NCI-H524 (cell line): ENCODE measurements around the gene OR10A6.

Experiments used
- DNase-seq, 2 experiments: peaks; one replicate each; lab custom pipeline; 2025; lab: John Stamatoyannopoulos, UW

OR10A6 gene, protein sequence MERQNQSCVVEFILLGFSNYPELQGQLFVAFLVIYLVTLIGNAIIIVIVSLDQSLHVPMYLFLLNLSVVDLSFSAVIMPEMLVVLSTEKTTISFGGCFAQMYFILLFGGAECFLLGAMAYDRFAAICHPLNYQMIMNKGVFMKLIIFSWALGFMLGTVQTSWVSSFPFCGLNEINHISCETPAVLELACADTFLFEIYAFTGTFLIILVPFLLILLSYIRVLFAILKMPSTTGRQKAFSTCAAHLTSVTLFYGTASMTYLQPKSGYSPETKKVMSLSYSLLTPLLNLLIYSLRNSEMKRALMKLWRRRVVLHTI

DNA sequence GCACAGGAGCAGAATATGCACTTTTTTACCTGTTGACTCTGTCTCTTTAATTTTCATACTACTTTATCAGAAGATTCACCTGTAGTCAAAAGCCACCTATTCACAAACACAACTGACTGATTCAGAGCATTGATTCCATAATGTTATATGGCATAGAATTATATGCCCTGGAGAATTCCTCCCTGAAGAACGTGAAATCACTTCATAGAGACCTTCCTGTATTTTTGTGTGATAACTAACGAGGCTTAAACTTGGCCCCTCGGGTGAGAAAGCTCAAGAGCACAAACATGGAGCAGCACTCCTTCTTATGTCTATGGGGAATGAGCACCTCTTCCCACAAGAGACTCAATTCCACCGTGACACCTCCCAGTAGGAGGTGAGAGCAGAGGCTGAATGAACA lies at the start of gene OR10A6:
TSS of gene OR10A6 (minus strand) at position 101 of the 400 bp plus-strand sequence. CDS start 2,606 bp downstream, outside the sequence.
- no peak for DNase-seq

DNA sequence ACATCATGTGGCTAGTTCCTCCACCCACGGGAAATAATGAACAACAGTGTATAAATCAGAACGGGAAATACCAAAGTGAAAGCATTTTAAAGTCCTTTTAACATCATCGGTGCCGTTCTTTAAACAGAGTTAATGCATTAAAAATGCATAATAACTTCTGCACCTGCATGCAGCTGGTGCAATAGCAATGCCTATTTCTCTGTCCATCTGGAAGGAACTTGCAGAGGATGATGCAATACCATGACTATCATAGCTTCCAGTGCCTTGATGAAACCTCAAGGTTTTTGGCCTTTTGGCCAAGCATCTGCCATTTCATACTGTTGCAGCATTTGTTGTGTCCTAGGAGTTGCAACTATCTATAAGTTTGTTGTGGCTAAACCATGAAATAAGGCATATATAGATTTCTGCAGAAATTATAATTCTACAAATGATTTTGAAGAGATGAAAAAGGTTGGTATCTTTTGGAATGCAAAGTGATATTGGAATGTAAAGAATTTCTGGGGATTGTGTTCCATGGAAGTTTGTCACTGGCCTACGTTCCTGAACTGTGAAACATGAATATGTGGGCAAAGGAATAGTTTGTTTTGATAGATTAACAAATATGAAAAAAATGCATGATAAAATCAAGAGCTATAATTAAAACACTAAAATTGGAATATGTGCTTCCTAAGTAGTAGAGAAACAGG lies 46.3 kb upstream of the OR10A6 start:
- no peak for DNase-seq

DNA sequence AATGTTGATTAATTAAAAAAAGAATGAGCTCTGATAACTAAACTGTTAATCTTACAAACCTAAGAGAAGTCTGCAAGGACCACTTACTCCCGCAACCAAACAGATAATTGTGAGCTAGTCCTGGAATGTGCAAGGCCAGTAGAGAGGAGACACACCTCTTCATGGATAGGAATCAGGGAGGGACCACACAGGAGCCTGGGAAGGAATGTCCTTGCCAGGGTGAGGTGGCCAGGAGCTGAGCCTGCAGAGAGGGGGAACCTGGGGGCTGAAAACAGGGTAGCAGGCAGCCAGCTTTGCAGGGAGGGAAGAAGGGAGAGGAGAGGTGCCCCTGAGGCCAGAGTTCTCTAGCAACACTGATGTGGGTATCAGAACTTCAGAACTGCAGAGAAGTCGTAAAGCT lies 43.6 kb upstream of the OR10A6 start:
- DNase-seq = no peak

DNA sequence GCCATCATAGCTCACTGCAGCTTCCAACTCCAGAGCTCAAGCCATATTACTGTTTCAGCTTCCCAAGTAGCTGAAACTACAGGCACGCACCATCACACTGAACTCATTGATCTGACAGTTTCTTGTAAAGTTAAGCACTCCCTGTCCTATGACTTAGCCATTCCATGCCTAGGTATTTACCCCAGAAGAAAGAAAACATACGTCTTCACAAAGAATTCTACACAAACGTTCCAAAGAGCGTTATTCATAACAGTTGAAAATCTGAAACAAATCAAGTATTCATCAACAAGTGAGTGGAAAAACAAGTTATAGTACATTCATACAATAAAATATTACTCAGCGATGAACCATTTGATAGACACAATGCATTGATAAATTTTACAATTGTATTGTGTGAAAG lies 41.9 kb upstream of the OR10A6 start:
- no peak for DNase-seq

DNA sequence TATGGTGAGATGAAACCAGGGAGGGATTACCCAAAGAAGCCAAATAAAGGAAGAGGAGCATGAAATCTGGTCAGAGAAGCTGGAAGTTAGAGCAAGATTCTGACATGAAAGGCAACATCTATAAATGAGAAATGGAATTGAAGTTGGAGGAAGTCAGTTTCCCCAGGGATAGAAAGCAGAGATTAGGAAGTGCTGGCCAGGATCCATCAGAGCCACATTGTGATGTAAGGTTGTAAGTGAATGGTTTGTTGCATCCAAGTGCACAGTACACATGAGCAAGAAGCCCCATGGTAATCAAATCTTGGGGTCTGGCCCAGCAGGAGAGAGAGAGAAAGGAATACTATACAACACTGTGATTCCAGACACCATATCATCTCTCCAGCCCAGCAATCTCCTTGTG lies 40.8 kb upstream of the OR10A6 start:
- no peak for DNase-seq

DNA sequence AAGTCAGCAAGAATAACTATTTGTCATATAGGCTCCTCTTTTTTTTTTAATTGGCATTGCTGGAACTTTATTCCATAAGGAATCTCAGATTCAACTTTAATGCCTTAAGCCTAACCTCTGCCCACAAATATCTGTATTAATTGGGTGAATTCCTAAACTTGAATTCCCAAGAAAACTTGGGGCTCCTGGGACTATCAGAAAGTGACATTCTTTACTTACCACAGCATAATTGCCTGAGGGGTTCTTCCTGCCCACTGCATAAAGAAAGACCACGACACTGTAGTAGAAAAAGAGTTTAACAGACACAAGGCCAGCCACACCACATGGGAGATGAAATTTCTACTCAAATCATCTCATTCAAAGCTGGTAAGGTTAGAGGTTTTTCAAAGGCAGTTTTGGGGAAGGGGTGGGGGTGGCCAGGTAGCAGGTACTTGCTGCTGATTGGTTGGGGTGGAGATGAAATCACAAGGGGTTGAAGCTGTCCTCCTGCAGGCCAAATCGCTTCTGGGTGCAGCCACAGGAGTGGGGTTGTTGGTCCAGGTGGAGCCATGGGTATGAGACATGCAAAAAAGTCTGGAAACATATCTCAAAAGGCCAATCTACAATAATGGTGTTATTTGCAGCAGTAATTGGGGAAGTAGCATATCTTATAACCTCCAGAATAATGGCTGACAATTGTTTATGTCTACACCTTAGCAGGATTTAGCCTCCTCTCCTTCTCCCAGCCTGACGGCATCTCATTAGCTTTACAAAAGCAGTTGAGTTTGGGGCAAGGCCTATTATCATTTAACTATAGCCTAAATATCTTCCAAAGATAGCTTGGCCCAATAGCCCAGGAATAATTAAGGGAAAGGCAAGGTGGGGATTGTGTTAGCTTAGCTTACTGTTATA lies 38.9 kb upstream of the OR10A6 start:
- DNase-seq = no peak

DNA sequence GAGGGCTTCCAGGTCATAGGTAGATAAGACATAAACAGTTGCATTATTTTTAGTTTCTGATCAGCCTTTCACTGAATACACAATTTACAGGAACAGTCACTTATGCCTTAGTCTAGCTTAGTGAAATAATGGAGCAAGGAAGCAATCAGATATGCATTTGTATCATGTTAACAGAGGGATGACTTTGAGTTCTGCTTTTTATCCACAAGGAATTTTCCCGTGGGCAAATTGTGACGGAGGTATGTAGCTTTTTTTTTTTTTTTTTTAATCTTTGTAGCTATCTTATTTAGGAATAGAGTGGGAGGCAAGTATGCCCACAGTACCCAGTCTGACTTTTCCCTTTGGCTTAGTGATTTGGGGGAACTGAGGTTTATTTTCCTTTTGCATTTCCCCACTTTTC lies 37.6 kb upstream of the OR10A6 start:
- DNase-seq = no peak

DNA sequence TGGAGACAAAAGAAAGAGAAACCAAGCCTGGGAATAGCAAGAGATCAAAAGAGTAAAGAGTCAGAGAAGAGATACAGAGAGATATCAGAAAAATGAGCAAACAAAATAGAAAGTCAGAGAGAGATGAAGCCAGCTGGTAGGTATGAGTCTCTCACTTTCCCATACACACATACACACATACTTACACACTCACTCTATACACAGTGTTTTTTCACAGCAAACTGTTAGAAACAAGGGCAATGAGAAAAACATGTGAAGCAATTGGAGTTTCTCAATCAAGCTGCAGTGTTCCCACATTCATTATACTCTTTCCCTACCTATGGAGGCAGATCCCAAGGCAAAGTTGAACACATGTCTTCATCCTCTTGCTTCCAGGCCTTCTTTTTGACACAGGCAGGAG lies 36.8 kb upstream of the OR10A6 start:
- DNase-seq = no peak

DNA sequence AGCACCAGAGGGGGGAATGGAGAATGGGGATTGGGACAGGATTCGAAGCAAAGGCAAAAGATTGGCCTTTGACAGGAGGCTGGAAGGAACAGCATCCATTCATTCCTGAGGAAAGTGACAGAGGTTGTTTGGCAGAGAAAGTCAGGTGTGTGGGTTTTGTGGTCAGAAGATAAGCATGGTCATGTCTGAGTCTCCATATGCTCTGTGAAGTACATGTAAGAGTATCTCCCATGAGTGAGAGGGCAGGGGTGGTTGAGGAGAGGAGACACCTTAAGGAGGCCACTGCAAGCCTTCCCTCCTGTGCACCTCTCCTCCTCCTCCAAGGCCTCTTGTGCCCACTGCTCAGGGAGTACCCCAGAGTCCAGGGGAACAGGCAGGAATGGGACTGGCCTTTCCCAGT lies 36.0 kb upstream of the OR10A6 start:
- DNase-seq = no peak

DNA sequence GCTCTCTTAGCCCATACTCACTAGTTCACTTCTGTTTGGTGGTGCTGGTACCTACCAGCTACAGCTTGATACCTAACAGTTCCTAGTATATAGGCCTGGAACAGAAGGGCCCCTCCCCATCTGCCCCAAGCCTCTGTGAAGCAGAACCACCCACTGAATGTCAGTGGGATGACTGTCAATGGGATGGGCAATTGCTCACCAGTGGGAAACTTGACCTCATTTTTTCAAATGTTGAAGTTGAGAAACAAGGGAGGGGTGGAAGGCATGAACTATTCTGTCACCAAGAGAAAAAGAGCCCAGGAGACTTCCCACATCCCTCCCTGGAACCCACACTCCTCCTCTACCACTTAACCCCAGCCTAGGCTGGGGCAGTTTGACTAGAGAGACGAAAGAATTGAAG lies 34.3 kb upstream of the OR10A6 start, which contains the start of gene NLRP10:
TSS of gene NLRP10 (minus strand) at position 62 of the 400 bp plus-strand sequence. CDS start 1,952 bp downstream, outside the sequence.
- DNase-seq = no peak

DNA sequence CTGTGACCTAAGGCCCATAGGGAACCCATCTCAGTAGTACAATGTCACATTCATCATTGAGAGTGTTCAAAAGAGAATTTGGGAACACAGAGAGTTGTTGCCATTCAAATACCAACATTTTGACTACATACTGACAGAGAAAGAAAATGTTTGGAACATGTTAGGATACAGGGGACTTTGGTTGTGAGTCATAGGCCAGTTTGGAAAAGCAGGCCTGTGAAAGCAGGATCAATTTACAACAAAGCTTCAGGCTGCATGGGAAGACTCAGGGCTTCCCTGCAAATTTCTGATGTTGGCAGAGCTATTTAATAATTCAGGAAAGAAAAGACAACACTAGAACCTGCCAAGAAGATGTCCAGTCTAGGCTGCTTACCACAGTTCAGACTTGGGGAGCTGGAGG lies 33.8 kb upstream of the OR10A6 start:
- DNase-seq = no peak

DNA sequence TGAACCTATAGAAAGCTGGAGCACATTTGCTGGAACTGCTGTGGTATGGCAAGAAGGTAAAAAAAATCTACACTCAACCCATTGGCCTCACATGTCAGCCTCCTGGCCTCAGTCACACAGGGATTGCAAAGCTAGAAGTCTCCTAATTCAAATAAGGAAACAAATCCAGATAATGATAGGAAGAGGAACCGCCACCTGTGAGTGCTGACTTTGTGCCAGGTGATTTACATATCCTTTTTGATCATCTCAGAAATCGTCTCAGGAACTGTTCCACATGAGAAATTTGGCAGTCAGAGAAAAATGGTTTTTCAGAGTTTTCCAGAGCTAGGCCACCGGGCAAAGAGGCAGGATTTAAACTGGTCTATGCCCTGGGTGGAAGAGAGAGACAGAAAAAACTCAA lies 33.2 kb upstream of the OR10A6 start:
- no peak for DNase-seq

DNA sequence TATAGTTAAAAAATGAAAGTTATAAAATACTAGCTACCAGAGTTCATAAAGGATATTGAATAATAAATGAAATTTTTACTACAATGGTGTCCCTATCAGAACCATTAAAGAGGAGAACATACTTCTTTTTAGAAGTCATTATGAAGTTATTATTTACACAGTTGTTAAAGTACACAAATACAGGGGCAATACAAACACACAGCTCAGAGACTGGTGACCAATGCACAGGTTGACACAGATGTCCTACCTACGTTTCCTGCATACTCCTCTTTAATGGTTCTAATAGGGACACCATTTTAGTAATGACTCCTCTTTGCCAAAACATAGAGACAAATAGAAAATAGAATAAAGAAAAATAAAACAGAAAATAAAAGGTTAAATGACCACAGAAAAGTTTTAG lies 24.1 kb upstream of the OR10A6 start:
- no peak for DNase-seq

DNA sequence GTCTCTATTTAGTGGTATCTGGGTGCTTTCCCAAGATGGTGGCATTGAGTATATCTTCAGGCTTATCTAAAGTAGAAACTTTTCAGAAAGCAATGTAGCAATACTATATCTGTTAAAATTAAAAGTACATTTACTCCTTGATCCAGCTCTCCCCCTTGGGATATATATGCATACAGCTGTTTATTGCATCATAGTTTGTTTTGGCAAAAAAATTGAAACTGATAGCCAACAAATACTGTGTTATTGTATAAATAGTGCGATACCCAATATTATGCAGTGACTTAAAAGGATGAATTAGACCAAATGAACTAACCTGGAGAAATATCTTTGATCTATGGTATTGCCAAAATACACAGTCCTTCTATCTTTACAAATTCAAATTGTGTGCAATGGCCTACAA lies 18.9 kb upstream of the OR10A6 start:
- DNase-seq = no peak

DNA sequence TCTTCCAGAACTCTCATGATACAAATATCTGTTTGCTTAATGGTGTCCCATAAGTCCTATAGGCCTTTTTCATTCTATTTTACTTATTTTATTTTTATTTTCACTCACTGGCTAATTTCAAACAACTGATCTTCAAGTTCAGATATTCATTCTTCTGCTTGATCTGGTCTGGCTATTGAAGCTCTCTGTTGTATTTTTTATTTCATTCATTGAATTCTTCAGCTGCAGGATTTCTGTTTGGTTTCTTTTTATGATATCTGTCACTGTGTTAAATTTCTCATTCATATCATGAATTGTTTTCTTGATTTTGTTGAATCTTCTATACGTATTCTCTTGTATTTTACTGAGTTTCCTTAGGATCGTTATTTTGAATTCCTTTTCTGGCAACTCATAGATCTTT lies 13.1 kb upstream of the OR10A6 start:
- no peak for DNase-seq

DNA sequence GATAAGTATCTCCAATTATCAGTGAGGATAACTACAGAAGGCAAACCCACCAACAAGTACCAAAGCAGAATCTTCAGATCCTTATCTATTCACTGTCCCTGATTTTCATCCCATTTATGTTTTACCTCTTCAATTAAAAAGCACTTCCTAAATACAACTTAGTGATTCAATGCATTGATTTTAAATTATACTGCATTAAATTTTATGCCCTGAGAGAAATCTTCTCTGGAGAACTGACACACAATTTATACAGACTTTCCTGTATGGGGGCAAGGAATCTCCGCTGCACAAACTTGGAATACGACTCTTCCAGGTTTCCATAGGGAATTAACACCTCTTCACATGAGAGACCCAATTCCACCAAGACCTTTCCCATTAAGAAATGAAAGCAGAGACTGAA lies 10.5 kb upstream of the OR10A6 start, which contains the start of gene OR10A3:
TSS of gene OR10A3 (minus strand) at position 101 of the 400 bp plus-strand sequence. CDS start 2,188 bp downstream, outside the sequence.
- DNase-seq = no peak

DNA sequence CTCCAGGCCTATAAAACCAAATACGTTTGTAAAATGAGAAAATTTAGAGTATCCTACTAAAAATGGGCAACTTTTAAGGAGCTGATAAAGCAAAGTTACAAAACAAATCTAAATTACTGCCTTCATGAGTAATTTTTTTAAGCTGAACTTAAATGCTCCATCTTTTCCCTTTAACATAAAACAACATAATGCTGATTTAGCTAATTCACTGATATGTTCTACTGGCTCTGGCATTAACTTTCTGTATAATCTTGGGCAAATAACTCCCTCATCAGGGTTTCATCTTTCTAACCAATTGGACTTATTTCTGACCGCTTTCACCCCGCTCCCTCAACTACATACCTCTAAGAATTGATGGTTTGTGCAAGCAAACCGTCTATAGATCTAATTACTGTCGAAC lies 10.1 kb upstream of the OR10A6 start:
- no peak for DNase-seq

DNA sequence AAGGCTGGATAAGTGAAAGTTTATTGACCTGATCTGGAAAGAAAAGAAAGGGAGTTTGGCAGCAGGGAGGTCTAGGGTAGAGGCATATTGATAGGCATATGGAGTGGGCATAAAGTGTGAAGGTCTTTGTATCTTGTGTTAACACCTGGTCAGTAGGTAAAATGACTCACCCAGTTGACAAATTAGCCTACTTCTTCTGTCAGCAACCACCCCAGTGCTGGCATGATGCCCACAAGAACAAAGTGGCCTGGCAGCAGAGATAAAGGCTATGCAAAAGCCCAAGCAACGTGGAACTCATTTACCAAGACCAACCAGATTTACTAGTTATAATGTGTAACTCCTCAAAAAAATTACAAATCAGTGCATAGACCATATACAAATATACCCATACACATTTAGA lies 5.5 kb upstream of the OR10A6 start:
- no peak for DNase-seq

DNA sequence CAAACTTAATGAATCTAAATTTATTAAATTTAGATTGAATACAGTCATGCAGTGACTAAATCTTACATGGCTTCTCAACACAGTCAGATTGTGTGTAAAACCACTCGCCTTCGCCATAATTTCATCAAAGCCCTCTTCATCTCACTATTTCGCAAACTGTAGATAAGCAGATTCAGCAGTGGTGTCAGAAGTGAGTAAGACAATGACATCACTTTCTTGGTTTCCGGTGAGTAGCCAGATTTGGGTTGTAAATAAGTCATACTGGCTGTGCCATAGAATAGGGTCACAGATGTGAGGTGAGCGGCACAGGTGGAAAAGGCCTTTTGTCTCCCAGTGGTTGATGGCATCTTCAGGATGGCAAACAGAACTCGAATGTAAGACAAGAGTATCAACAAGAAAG lies 3.4 kb downstream of the OR10A6 start:
- DNase-seq = no peak

DNA sequence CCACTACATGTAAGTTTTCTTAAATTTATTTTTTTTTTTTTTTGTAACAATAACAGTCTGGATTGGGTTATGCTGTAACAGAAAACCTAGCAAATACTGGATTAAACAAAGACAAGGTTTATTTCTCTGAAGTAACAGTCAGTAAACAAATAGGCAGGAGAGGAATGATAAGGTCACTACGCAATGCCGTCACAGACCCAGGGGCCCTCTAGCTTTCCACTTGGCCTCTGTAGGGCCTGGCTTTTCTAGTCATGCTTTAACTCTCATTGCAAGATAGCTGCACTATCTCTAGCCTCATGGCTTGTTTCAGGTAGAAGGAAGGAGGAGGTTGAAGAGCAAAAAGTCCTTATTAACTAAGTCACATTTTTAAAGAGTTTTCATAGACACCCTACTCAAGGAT lies 6.5 kb downstream of the OR10A6 start:
- no peak for DNase-seq

DNA sequence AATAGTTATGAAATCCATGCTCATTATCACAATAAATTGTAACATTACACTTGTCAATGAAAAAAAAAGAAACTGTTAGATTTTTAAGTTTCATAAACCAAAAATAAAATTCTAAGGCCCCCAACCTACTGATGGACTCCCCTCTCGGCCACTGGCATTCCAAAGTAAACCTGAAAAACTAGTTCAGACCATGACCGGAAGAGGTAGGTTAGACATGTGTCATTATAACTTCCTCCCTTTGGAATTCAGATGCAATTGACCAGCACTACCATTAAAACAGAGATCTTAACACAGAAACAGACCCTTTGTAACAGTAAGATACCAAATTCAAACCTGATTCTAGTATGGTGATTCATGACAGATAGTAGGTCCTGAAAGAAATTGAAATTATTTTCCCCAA lies 12.9 kb downstream of the OR10A6 start:
- DNase-seq = no peak

DNA sequence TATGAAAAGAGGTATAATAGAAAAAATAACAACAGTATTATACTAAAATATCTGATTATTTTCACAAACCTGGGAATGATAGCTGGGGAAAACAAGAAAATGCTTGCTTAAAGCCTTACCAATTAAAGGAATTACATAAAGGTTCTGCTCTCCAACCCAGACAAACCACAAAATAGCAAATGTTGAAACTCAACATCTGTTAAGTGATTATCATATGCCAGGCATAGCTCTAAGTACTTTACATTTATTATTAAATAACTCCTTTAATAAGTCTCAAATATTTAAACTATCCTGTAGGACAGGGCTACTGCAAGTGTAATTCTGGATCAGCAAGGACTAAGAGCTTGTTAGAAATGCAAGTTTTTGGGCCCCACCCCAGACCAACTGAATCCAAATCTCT lies 20.1 kb downstream of the OR10A6 start:
- no peak for DNase-seq
